PC-3 (cell line): ENCODE measurements around the gene FBXO2.

Source experiments
- EZH2 ChIP-seq: fragments of 300-600 bp; sonication (generic); IDR thresholded peaks from one replicate; pipeline ENCODE4 v1.6.1; 2017; ENCODE audit warnings: antibody characterized with exemption, mild to moderate bottlenecking, low read length; ENCODE audit not compliant: unreplicated experiment
- TF ChIP-seq, protein P1 (sequence below): fragments of 300-600 bp; sonication (generic); conservative IDR thresholded peaks from 2 replicates; pipeline ENCODE4 v1.5.1; 2017; ENCODE audit warnings: antibody characterized with exemption, low read depth, mild to moderate bottlenecking, low read length

DNA sequence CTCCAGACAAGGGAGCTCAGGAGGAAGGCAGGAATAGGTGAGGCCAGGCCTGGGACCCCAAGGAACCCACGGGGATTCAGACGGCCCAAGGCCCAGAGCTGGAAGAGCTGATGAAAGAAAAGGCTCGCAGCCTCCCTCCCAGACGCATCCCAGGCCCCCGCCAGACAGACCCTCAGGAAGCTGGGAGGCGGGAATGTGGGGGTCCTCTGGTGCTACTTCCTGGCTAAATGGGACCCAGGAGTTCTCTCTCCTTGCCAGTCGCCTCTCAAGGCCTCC is 430 bp downstream of the FBXO2 start:
- TF ChIP-seq, protein P1, sequence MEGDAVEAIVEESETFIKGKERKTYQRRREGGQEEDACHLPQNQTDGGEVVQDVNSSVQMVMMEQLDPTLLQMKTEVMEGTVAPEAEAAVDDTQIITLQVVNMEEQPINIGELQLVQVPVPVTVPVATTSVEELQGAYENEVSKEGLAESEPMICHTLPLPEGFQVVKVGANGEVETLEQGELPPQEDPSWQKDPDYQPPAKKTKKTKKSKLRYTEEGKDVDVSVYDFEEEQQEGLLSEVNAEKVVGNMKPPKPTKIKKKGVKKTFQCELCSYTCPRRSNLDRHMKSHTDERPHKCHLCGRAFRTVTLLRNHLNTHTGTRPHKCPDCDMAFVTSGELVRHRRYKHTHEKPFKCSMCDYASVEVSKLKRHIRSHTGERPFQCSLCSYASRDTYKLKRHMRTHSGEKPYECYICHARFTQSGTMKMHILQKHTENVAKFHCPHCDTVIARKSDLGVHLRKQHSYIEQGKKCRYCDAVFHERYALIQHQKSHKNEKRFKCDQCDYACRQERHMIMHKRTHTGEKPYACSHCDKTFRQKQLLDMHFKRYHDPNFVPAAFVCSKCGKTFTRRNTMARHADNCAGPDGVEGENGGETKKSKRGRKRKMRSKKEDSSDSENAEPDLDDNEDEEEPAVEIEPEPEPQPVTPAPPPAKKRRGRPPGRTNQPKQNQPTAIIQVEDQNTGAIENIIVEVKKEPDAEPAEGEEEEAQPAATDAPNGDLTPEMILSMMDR = no peak
- no peak for TF ChIP-seq EZH2
